Tibial nerve (tissue), 3 donors: Measurements from ENCODE around the gene SMAD3.

Source experiments
- POLR2A ChIP-seq, 2 donors: fragments of 450-650 bp; IDR thresholded peaks; one replicate each; pipeline ENCODE4 v1.6.1; 2017; ENCODE audit warnings: antibody characterized with exemption in 2 of 2, mild to moderate bottlenecking in 2 of 2, moderate library complexity in 2 of 2
- TF ChIP-seq, protein P1 (sequence below), 5 experiments: fragments of 200-600 bp in 3 of 5; fragments of 450-650 bp in 2 of 5; sonication (generic) in 3 of 5; IDR thresholded peaks; one replicate each; pipeline ENCODE4 v1.5.1; 2016 to 2019; ENCODE audit warnings: antibody characterized with exemption in 5 of 5, mild to moderate bottlenecking in 3 of 5, moderate library complexity in 2 of 5

DNA sequence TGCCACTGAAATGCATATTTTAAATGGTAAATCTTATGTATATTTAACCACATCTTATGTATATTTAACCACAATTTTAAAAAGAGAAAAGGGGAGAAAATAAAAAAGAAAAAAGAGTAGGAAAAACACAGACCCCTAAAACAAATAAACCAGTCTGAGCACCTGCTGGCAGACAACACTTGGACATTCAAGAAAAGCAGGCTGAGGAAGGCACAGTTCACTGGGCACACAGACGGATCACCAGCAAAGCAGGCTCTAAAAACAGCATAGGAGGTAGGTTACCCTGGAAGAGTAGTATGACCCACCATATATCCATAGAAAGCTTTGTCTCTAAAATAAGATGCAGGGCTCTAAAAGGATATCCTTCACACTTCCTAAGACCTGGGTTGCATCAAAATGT lies 162.0 kb downstream of the SMAD3 start:
- TF ChIP-seq POLR2A (IDR thresholded peaks at IDR 0.05): no peak
- TF ChIP-seq, protein P1, sequence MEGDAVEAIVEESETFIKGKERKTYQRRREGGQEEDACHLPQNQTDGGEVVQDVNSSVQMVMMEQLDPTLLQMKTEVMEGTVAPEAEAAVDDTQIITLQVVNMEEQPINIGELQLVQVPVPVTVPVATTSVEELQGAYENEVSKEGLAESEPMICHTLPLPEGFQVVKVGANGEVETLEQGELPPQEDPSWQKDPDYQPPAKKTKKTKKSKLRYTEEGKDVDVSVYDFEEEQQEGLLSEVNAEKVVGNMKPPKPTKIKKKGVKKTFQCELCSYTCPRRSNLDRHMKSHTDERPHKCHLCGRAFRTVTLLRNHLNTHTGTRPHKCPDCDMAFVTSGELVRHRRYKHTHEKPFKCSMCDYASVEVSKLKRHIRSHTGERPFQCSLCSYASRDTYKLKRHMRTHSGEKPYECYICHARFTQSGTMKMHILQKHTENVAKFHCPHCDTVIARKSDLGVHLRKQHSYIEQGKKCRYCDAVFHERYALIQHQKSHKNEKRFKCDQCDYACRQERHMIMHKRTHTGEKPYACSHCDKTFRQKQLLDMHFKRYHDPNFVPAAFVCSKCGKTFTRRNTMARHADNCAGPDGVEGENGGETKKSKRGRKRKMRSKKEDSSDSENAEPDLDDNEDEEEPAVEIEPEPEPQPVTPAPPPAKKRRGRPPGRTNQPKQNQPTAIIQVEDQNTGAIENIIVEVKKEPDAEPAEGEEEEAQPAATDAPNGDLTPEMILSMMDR (IDR thresholded peaks at IDR 0.05): no peak
